A549 (cell line): ENCODE results near the gene ROR1. TPM values are rescaled to one million over a fixed set of nuclear protein-coding genes. Genes with fewer than 3 reads are reported as not detected.
A peak's percentile ranks its signal among the peaks of the same experiment; 100 is the strongest.

Source experiments
- ATAC-seq, 2 experiments: fragments of 200-7000 bp in 1 of 2; fragments of >200 bp in 1 of 2; cut with Nextera tagmentation in 1 of 2; cut with Tn5 transposase in 1 of 2; 3 replicates each; pipeline versions ENCODE4 v1.8.0 to v1.9.1; 2018 to 2020; ENCODE audit warnings: mild to moderate bottlenecking in 1 of 2, moderate library complexity in 1 of 2
- CTCF ChIA-PET: fragments of 300-600 bp; sonication (Branson Sonifier 250); formaldehyde crosslinking; extraction: SDS; loops from one replicate; lab custom pipeline; 2021; ENCODE audit warnings: antibody characterized with exemption, inconsistent platforms; lab: Yijun Ruan, JAX
- POLR2A ChIA-PET: fragments of 350-600 bp; formaldehyde crosslinking; extraction: SDS; loops from one replicate; lab custom pipeline; 2021; ENCODE audit warnings: antibody characterized with exemption, inconsistent platforms; lab: Yijun Ruan, JAX
- DNase-seq, 2 experiments: peaks; one replicate each; pipeline versions ENCODE4 v3.0.0 to v3.0.0-alpha.2; 2011 to 2016; ENCODE audit warnings: low read depth in 1 of 2, low spot score in 1 of 2
- FAIRE-seq: peaks from 2 replicates; lab custom pipeline; 2011; peaks lifted over from hg19 to GRCh38; lab: Jason Lieb, UNC
- H3K27ac ChIP-seq, 2 experiments: fragments of >200 bp; sonication (Bioruptor Twin); formaldehyde crosslinking; 3 replicates each; pipeline ENCODE4 v1.5.1; 2016 to 2017
- H3K4me1 ChIP-seq: fragments of >200 bp; sonication (Bioruptor Twin); formaldehyde crosslinking; 3 replicates; pipeline ENCODE4 v1.6.1; 2016
- H3K4me2 ChIP-seq: fragments of >200 bp; sonication (Bioruptor Twin); formaldehyde crosslinking; 3 replicates; pipeline ENCODE4 v1.6.1; 2016
- H3K4me3 ChIP-seq: fragments of >200 bp; sonication (Bioruptor Twin); formaldehyde crosslinking; 3 replicates; pipeline ENCODE4 v1.5.1; 2016
- H3K9me3 ChIP-seq: fragments of >200 bp; sonication (Bioruptor Twin); formaldehyde crosslinking; 3 replicates; pipeline ENCODE4 v1.6.1; 2016
- BHLHE40 ChIP-seq: IDR thresholded peaks from 2 replicates; pipeline ENCODE4 v1.6.1; 2012; ENCODE audit warnings: low read depth, low read length, inconsistent platforms
- CHD4 ChIP-seq: fragments of 200-600 bp; sonication (generic); IDR thresholded peaks from 2 replicates; pipeline ENCODE4 v1.6.1; 2016; ENCODE audit warnings: antibody characterized with exemption, mild to moderate bottlenecking, borderline replicate concordance
- ELK1 ChIP-seq: fragments of 150-350 bp; IDR thresholded peaks from 2 replicates; pipeline ENCODE4 v1.6.1; 2014; ENCODE audit warnings: low read depth, mild to moderate bottlenecking, low read length
- ESRRA ChIP-seq: fragments of 150-350 bp; IDR thresholded peaks from 2 replicates; pipeline ENCODE4 v1.6.1; 2014; ENCODE audit warnings: mild to moderate bottlenecking, low read length, borderline replicate concordance
- FOXS1 ChIP-seq: fragments of 250-450 bp; sonication (Bioruptor Pico); IDR thresholded peaks from 2 replicates; pipeline ENCODE4 v1.5.0; 2020; ENCODE audit warnings: mild to moderate bottlenecking, moderate library complexity
- HEYL ChIP-seq: fragments of 250-450 bp; sonication (Bioruptor Pico); IDR thresholded peaks from 2 replicates; pipeline ENCODE4 v1.8.0; 2021; ENCODE audit warnings: mild to moderate bottlenecking, moderate library complexity
- HOXB5 ChIP-seq: fragments of 250-450 bp; sonication (Bioruptor Pico); IDR thresholded peaks from 2 replicates; pipeline ENCODE4 v1.5.0; 2020; ENCODE audit warnings: mild to moderate bottlenecking, moderate library complexity
- JUN ChIP-seq, 2 experiments: fragments of >200 bp; sonication (Bioruptor Twin); formaldehyde crosslinking; IDR thresholded peaks; 2 replicates in 1 of 2; 3 replicates in 1 of 2; pipeline ENCODE4 v1.6.1; 2016 to 2017
- JUNB ChIP-seq: fragments of >200 bp; sonication (Bioruptor Twin); formaldehyde crosslinking; IDR thresholded peaks from 2 replicates; pipeline ENCODE4 v1.6.1; 2016
- KDM1A ChIP-seq: fragments of 200-600 bp; sonication (generic); IDR thresholded peaks from 2 replicates; pipeline ENCODE4 v1.6.1; 2016; ENCODE audit warnings: low read depth, mild to moderate bottlenecking
- MYC ChIP-seq: IDR thresholded peaks from 2 replicates; pipeline ENCODE4 v1.6.1; 2012; ENCODE audit warnings: mild to moderate bottlenecking, inconsistent platforms, low read length, improper control_type of control experiment, borderline replicate concordance
- NR3C1 ChIP-seq: fragments of >200 bp; sonication (Bioruptor Twin); formaldehyde crosslinking; IDR thresholded peaks from 3 replicates; pipeline ENCODE4 v1.6.1; 2017
- RCOR1 ChIP-seq: fragments of 150-350 bp; IDR thresholded peaks from 2 replicates; pipeline ENCODE4 v1.6.1; 2014; ENCODE audit warnings: antibody characterized with exemption, low read length, low read depth
- RNF2 ChIP-seq: fragments of 200-600 bp; sonication (generic); IDR thresholded peaks from 2 replicates; pipeline ENCODE4 v1.6.1; 2016; ENCODE audit warnings: low read depth, mild to moderate bottlenecking, antibody characterized with exemption, moderate library complexity, borderline replicate concordance
- ZC3H11A ChIP-seq: fragments of 450-650 bp; IDR thresholded peaks from 2 replicates; pipeline ENCODE4 v1.6.1; 2014; ENCODE audit warnings: antibody characterized with exemption, mild to moderate bottlenecking
- ZSCAN20 ChIP-seq: fragments of 250-450 bp; sonication (Bioruptor Pico); IDR thresholded peaks from 2 replicates; pipeline ENCODE4 v1.8.0; 2022; ENCODE audit warnings: mild to moderate bottlenecking, moderate library complexity
- WGBS: methylation state at CpG from one replicate; pipeline ENCODE4 v1.1.6; 2017; ENCODE audit errors: missing lambda C conversion rate; 5-methylcytosine and 5-hydroxymethylcytosine counted together
- polyA plus RNA-seq, 4 experiments: library from polyadenylated mRNA; depleted of rRNA in 3 of 4; stranded (reverse); fragments of >200 nt; fragmentation: RNase III in 1 of 4; extraction: RNeasy Plus Mini Kit Qiagen cat#74134 plus additional on column Dnase treatment in 1 of 4; gene quantifications; 2 replicates in 3 of 4; 3 replicates in 1 of 4; pipeline ENCODE4 v1.2.3, GENCODE V29; 2011 to 2017
- TF ChIP-seq, protein P1 (sequence below): fragments of 250-450 bp; sonication (Bioruptor Pico); IDR thresholded peaks from 2 replicates; pipeline ENCODE4 v1.5.0; 2020; ENCODE audit warnings: low read depth, mild to moderate bottlenecking, moderate library complexity

The ROR1 gene
- polyA plus RNA-seq, 2 of the 4 experiments (the other 2 are of a cell fraction): 6.5 to 19.0 TPM

DNA sequence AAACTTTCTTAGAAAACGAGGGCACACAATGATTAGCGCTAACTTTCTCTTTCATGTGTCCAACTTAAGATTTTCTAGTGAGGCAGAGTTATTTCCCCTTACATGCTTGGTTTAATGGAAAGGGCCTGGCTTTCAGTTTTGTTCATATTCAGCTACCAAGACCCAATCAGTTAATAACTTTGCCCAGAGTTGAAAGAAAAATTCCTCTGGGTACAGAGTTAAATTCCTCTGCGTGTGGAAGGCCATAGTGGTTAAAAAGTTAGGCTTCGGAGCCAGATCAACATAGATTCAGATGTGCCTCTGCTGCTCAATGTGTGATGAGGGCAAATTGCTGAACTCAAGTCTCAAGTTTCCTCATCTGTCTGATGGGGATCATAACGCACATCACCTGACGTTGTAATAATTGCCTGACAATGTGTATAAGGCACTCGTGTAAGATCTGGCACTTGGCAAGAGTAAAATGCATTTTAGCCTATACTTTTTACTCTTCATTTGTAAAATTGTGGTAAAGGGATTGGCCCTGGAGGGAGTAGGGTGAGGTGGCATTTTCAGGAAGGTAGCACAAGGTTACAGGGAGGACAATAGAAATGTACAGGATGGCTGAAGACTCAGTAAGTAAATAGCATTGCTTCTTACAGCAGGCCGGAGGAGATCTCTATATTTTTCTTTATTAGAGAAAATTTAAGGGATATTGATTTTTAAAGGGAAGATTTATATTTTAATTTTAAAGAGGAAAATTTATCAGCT, 103.4 kb downstream of the ROR1 start:
- peak overlapping the region; percentile 2; the same call in 2 of the 3 replicates for H3K4me2 ChIP-seq
- ATAC-seq (no peak), DNase-seq (no peak)
- TF ChIP-seq JUNB (no peak), ZC3H11A (no peak), ESRRA (no peak), HEYL (no peak), RNF2 (no peak), NR3C1 (no peak), ZSCAN20 (CRISPR knock-in tag) (no peak), ELK1 (no peak), JUN (IDR thresholded peaks at IDR 0.05) (no peak), BHLHE40 (no peak), MYC (no peak), HOXB5 (CRISPR knock-in tag) (no peak)
- TF ChIP-seq, all 56 proteins: peak for 0
- no peak for FAIRE-seq
- Histone ChIP-seq H3K27ac (peak overlapping the region in 1 of 2 experiments; percentile 19; a peak in 1 of 6 replicates), H3K9me3 (no peaks in the 10 kb centered on the region), H3K4me1 (peaks cover 53% of the 10 kb centered on the region), H3K4me3 (no peak overlapping the region)
- 86% methylated on average over 8 of the region's 8 CpGs for WGBS
- POLR2A ChIA-PET: no interaction called here
- CTCF ChIA-PET: interaction anchor here (1.0 kb wide), 1 partner anchor 11 kb away, joined by 4 read pairs; no protein-coding TSS in a partner anchor

DNA sequence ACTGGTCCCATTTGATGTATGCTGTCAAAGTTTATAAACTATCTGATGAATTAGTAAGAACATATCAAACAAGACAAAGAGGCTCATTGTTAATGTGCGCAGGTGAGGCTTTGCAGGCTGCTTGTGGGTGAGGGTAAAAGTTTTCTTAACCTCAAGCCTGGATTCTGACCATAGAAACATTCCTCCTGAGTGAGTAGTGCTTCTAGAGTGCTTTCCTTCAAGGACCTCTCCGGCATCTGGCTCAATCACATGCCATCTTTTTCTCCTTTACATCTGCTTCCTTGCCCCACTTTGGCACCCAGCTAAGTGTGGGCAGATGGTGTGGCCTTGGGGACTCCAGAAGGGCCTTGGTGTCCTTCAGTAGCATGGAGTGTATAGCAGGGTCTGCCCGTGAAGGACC, 104.0 kb downstream of the ROR1 start:
- DNase-seq (no peak), ATAC-seq (peak in 1 of 2 experiments; percentile 37; a peak in 3 of 6 replicates), FAIRE-seq (no peak)
- Histone ChIP-seq H3K4me2 (peak overlapping the region; percentile 2; the same call in 2 of the 3 replicates), H3K4me3 (no peak overlapping the region), H3K27ac (peak overlapping the region in 1 of 2 experiments; percentile 33; a peak in 1 of 6 replicates), H3K4me1 (peaks cover 53% of the 10 kb centered on the region), H3K9me3 (no peaks in the 10 kb centered on the region)
- CTCF ChIA-PET: no interaction called here
- 77% methylated on average over 3 of the region's 3 CpGs for WGBS
- TF ChIP-seq RCOR1 (no peak), HEYL (no peak), JUN (IDR thresholded peaks at IDR 0.05) (no peak), KDM1A (no peak), CHD4 (no peak)
- TF ChIP-seq, protein P1, sequence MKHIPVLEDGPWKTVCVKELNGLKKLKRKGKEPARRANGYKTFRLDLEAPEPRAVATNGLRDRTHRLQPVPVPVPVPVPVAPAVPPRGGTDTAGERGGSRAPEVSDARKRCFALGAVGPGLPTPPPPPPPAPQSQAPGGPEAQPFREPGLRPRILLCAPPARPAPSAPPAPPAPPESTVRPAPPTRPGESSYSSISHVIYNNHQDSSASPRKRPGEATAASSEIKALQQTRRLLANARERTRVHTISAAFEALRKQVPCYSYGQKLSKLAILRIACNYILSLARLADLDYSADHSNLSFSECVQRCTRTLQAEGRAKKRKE (CRISPR knock-in tag): no peak
- POLR2A ChIA-PET: no interaction called here

DNA sequence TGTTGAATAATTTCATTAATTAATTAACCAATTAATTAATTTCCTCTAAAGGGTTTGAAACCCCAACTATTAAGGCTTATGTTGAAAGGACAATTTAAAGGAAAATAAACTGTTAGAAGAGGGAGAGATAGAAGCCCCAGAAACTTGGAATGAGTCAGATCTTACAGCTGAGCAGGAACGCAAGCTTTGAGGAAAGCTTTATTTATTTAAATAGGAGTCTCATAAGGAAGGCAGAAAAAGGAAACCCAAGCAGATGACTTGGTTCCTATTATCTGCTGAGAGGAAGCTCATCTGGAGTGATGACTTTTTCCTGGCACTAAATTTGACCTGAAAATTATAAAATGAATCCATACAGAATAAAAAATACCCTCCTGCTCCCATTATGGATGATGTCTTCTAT, 105.1 kb downstream of the ROR1 start:
- Histone ChIP-seq H3K27ac (no peak overlapping the region), H3K9me3 (no peaks in the 10 kb centered on the region), H3K4me1 (peaks cover 41% of the 10 kb centered on the region), H3K4me2 (no peak overlapping the region), H3K4me3 (no peak overlapping the region)
- DNase-seq (no peak), FAIRE-seq (no peak), ATAC-seq (no peak)
- ChIA-PET CTCF (interaction anchor here (1.0 to 1.2 kb wide), 2 partner anchors 12 to 39 kb away, joined by 3 to 4 read pairs; no protein-coding TSS in a partner anchor), POLR2A (no interaction called here)
- 0% methylated on average over 1 of the region's 1 CpG for WGBS
- TF ChIP-seq ZSCAN20 (CRISPR knock-in tag) (no peak), FOXS1 (no peak)
